Activated CD4-positive, alpha-beta T cell treated with anti-CD3 and anti-CD28 coated beads, Interleukin-2, Interleukin-6, amounts not matched to agents 100 ng/mL and 50 ng/mL, durations not matched to agents 16 hours and 8 hours (primary cell): Measurements from ENCODE around the gene ELMOD3.
"Not testable (repeated sequence)": the region's sequence is repeated elsewhere in the genome, so short reads cannot be mapped to it uniquely, and the experiment has no call there.

Source experiments
- DNase-seq: peaks from one replicate; pipeline ENCODE4 v3.0.0-alpha.2; 2020

The ELMOD3 gene

DNA sequence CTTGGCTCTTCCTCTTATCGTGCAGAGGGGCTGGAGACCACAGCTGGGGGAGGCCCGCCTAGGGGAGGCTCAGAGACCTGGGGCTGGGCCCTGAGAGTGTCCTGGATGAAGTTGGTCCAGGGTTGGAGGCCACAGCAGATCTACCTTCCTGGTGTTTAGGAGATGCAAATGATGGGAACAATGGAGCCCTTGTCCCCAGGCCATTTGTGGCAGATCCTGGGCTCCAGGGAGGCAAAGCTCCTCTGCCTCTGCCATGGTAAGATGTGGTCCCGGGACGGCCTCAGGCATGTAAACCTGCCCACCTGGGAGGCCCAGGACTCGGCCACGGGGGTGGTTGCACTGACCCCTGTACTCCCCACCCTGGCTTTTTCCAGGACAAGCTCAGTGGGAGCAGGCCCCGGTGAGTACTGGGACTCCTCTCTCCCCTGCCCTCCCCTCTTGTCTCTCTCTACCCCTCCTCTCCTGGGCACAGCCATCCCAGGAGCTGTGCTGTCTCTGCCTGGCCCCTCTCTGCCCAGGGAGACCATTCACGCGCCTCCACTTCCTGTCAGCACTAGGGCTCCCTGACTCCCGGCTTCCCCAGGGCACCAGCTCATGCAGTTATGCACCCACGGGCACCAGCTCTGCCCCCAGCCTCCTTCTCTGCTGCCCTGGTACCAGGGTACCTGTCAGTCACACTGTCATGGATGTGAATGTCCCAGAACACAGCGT is 74.8 kb downstream of the ELMOD3 start:
- DNase-seq = no peak

DNA sequence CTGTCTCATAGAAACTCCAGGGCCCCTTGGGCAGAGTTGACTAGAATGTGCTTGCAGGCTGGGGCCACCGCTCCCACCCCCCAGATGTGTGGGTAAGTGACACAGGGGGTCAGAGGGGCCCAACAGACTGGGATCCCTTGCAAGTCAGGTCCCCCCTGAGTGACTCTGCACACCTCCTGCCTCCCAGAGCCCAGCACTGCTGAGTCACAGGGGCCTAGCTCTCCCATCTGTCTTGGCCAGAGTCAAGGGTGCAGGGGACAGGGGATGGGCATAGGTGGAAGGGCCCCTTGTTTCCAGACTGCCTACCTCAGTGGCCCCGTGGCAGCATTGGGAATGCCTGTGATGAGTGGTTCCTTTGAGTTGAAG is 75.3 kb downstream of the ELMOD3 start:
- DNase-seq = no peak

- no peak for DNase-seq
Measured at GRCh38 chr2:85430752-85431569, 76.4 kb downstream of the ELMOD3 start.

DNA sequence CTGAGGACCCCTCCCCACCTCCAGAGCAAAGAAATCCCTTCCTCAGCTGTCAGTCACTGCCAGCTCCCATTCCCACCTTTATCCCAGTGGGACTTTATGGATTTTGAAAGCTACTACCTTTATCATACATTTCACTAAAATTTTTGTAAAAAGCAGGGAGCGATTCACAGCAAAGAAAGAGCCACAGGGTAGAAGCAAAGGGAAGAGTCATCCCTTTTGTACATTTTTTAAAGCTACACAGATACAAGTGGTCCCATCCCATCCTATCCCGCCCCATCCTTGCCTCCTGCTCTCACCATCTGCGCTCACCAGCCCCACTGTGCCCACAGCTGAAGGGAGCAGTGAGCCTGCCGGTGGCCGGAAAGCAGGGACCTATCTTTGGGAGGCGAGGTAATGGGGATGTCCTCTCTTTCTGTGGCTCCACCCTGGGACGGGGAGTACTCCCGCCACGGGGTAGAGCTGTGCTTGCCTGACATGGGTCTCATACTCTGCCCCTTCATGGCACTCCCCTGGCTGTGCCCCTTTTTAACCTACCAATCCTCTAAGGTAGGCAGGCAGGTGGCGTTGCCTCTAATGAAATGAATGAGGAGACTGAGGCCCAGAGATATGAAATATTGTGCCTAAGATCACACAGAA is 77.1 kb downstream of the ELMOD3 start:
- DNase-seq = no peak

GRCh38 chr2:85433511-85434089 is 79.0 kb downstream of the ELMOD3 start:
- DNase-seq = no peak

DNA sequence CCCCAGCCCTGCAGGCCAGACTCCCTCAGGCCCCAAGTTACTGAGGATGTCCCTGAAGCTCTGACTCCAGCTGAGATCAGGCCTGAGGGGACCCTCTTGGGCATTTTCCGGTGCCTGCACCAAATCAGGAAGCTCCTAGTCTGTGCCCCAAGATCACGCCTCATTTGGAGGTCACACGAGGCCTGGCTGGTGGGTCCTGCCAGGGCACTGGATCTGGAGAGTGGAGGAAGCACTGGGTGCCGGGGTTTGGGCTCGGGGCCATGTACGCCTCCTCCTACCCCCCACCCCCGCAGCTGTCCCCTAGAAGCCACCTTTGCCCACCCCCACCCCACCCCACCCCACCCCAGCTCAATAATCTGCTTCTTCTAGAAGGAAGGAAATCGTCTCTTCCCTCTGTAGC is 80.1 kb downstream of the ELMOD3 start:
- DNase-seq = no peak

- DNase-seq = no peak
Measured at GRCh38 chr2:85435220-85435958, 80.8 kb downstream of the ELMOD3 start.

DNA sequence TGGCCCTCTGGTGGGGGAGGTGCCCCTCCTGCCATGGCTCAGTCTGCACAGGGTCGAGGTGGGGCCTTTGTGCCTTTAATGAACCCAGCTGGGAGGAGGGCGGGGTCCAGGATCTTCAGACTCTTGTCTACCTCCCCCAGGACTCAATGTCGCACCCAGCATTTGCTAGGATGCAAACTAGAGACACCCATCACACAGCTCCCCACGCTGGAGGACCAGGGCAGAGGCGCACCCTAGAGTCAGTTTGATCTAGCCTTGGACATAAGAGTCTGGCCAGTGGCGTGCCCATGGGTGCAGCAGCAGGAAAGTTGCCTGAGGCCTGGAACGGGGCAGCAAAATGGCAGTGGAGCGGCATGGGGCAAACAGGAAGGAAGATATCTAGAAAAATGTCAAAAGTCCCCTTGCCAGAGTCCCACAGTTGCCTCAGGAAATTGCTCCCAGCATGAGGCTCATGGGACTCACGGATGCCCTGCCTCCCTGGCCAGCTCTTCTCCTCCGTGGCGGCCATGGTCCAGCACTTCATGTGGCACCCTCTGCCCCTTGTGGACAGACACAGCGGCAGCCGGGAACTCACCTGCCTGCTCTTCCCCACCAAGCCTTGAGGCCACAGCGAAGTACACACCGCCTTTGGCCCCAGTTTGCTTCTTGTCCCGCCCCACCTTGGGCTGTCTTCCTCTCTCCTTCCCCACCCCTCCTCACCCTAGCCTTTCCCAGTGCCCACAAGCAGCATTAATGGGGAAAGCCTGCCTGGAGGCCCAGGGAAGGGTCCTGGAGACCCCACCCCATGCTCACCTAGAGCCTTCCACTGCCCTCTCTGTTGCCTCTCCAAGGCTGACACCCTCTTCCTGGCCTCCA is 81.6 kb downstream of the ELMOD3 start:
- DNase-seq = no peak

GRCh38 chr2:85436836-85437487 is 82.4 kb downstream of the ELMOD3 start:
- no peak for DNase-seq

DNA sequence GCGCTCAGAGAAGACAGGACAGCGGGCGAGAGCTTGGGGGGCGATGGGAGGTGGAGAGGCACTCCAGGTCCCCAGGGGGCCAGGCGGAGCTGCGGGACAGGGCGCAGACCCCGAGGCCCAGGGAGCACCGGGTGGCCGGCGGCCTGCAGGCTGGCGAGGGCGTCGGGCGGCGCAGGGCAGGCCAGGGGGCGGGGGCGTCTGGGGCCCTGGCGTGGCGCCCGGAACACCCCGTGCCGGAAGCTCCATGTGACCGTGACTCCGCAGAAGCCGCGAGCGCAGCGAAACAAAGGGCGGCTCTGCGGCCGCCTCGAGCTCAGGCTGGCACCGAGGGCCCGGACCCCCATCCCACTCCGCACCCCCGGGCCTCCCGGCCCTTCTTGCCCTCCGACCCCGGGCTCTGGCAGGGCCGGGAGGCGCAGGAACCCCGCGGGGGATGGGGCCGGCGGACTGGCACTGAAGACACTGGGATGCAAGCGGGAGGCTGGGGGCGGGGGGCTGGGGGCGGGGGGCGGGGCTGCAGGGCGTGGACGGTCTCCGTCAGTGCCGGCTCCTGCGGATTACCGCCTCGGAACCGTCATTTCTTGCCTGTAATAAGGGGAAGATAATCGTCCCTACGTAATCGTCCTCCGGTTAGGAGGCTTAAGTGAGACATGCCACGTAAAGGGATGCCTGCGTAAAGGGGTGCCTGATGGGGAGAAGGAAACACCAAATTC is 83.1 kb downstream of the ELMOD3 start:
- peak; percentile 86 for DNase-seq

GRCh38 chr2:85438201-85439024 is 83.8 kb downstream of the ELMOD3 start:
- DNase-seq = no peak

DNA sequence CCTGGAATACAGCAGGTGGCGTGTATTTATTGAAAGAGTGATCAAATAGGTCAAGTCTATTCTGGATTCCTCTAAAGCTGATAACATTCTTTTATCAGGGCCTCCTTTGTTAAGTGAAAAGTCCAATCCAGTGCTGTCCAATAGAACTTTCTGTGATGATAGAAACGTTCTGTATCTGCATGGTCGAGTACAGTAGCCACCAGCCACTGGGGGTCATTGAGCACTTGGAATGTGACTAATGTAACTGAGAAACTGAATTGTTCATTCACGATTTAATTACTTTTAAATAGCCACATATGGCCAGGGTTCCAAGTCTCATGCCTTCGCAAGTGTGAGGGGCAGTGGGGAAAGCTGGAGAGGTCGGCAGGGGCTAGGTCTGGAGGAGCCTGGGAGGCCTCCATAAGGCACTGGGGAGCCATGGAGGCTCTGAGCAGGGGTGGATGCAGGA is 84.5 kb downstream of the ELMOD3 start:
- no peak for DNase-seq

- not testable (repeated sequence) for DNase-seq
Measured at GRCh38 chr2:85439569-85439968, 85.0 kb downstream of the ELMOD3 start.

DNA sequence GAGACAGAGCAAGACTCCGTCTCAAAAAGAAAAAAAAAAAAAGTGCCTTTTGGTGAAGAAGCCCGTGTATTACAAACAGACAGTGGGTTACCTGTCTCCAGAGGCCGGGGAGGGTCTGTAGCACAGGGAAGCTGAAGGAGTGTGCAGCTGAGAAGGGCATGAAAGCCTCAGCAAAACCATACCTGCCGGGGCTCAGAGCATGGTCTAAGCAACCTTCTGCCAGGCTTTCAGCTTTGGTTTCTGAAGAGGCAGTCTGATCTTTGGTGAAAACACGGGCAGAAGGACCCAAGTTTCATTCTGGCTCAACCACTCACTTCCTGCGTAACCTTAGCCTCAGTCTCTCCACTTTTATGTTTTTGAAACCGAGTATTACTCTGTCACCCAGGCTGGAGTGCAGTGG is 85.4 kb downstream of the ELMOD3 start:
- DNase-seq = peak; percentile 80

DNA sequence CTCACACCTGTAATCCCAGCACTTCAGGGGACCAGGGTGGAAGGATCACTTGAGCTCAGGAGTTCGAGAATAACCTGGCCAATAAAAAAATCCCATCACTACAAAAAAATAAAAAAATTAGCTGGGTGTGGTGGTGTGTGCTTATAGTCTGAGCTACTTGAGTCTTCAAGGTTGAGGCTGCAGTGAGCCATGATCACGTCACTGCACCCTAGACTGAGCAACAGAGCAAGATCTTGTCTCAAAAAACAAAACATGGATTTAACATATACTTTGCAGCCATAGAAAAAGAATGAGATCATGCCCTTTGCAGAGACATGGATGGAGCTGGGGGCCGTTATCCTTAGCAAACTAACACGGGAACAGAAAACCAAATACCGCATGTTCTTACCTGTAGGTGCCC is 86.2 kb downstream of the ELMOD3 start:
- DNase-seq = no peak
